ENCODE data around the gene DENND1B. TPM values are rescaled to one million over a fixed set of nuclear protein-coding genes. Genes with fewer than 3 reads are reported as not detected.

DENND1B gene
- total RNA-seq, 4 donors from 2014 or later: 1.8 to 37.5 (median 19.5) TPM

- no peak overlapping the region for H3K27ac ChIP-seq
- intact Hi-C loops (cut with DNase I; ENCODE audit: low total_unique reads): no loop called here
- H3K4me1 ChIP-seq: no peaks in the 10 kb centered on the region
- no peaks in the 10 kb centered on the region for H3K9me3 ChIP-seq
- H3K36me3 ChIP-seq: no peaks in the 10 kb centered on the region
- DNase-seq: no peak
- TF ChIP-seq CTCF (IDR thresholded peaks at IDR 0.05): no peak
- TF ChIP-seq POLR2A (IDR thresholded peaks at IDR 0.05): no peak
- H3K4me3 ChIP-seq: no peak overlapping the region
- H3K27me3 ChIP-seq: no peaks in the 10 kb centered on the region
Measured at GRCh38 chr1:197559244-197559643, 216.0 kb downstream of the DENND1B start.

GRCh38 chr1:197557302-197557701, 218.0 kb downstream of the DENND1B start:
- Histone ChIP-seq H3K27me3 (no peaks in the 10 kb centered on the region), H3K9me3 (no peaks in the 10 kb centered on the region), H3K27ac (no peak overlapping the region), H3K4me3 (no peak overlapping the region), H3K4me1 (no peaks in the 10 kb centered on the region), H3K36me3 (no peaks in the 10 kb centered on the region)
- intact Hi-C loops (cut with DNase I; ENCODE audit: low total_unique reads): no loop called here
- TF ChIP-seq POLR2A (IDR thresholded peaks at IDR 0.05): no peak
- TF ChIP-seq CTCF (IDR thresholded peaks at IDR 0.05): no peak
- DNase-seq: no peak

- TF ChIP-seq CTCF (IDR thresholded peaks at IDR 0.05) (no peak), POLR2A (IDR thresholded peaks at IDR 0.05) (no peak)
- H3K9me3 ChIP-seq: no peaks in the 10 kb centered on the region
- H3K27me3 ChIP-seq: no peaks in the 10 kb centered on the region
- H3K4me1 ChIP-seq: no peaks in the 10 kb centered on the region
- H3K27ac ChIP-seq: no peak overlapping the region
- H3K36me3 ChIP-seq: no peaks in the 10 kb centered on the region
- intact Hi-C loops (cut with DNase I; ENCODE audit: low total_unique reads): no loop called here
- no peak overlapping the region for H3K4me3 ChIP-seq
- DNase-seq: no peak
Measured at GRCh38 chr1:197553281-197553680, 222.0 kb downstream of the DENND1B start.

- intact Hi-C loops (cut with DNase I; ENCODE audit: low total_unique reads): no loop called here
- H3K27me3 ChIP-seq: no peaks in the 10 kb centered on the region
- H3K9me3 ChIP-seq: no peaks in the 10 kb centered on the region
- TF ChIP-seq POLR2A (IDR thresholded peaks at IDR 0.05) (no peak), CTCF (IDR thresholded peaks at IDR 0.05) (no peak)
- no peak for DNase-seq
- H3K27ac ChIP-seq: no peak overlapping the region
- no peak overlapping the region for H3K4me3 ChIP-seq
- no peaks in the 10 kb centered on the region for H3K4me1 ChIP-seq
- H3K36me3 ChIP-seq: no peaks in the 10 kb centered on the region
Measured at GRCh38 chr1:197546989-197547388, 228.3 kb downstream of the DENND1B start.

- Histone ChIP-seq H3K9me3 (no peaks in the 10 kb centered on the region), H3K27ac (no peak overlapping the region), H3K4me1 (no peaks in the 10 kb centered on the region), H3K36me3 (no peaks in the 10 kb centered on the region), H3K27me3 (no peaks in the 10 kb centered on the region), H3K4me3 (no peak overlapping the region)
- intact Hi-C loops (cut with DNase I; ENCODE audit: low total_unique reads): no loop called here
- TF ChIP-seq CTCF (IDR thresholded peaks at IDR 0.05) (no peak), POLR2A (IDR thresholded peaks at IDR 0.05) (no peak)
- DNase-seq: no peak
Measured at GRCh38 chr1:197544553-197544952, 230.7 kb downstream of the DENND1B start.
